AG08395 (cell line): ENCODE results near the gene LIMK2.
A peak's percentile ranks its signal among the peaks of the same experiment; 100 is the strongest.
"Not testable (repeated sequence)": the region's sequence is repeated elsewhere in the genome, so short reads cannot be mapped to it uniquely, and the experiment has no call there.

Experiments used
- DNase-seq: peaks from one replicate; pipeline ENCODE4 v3.0.0; 2012; ENCODE audit warnings: mixed read lengths, low spot score

Gene LIMK2

DNA sequence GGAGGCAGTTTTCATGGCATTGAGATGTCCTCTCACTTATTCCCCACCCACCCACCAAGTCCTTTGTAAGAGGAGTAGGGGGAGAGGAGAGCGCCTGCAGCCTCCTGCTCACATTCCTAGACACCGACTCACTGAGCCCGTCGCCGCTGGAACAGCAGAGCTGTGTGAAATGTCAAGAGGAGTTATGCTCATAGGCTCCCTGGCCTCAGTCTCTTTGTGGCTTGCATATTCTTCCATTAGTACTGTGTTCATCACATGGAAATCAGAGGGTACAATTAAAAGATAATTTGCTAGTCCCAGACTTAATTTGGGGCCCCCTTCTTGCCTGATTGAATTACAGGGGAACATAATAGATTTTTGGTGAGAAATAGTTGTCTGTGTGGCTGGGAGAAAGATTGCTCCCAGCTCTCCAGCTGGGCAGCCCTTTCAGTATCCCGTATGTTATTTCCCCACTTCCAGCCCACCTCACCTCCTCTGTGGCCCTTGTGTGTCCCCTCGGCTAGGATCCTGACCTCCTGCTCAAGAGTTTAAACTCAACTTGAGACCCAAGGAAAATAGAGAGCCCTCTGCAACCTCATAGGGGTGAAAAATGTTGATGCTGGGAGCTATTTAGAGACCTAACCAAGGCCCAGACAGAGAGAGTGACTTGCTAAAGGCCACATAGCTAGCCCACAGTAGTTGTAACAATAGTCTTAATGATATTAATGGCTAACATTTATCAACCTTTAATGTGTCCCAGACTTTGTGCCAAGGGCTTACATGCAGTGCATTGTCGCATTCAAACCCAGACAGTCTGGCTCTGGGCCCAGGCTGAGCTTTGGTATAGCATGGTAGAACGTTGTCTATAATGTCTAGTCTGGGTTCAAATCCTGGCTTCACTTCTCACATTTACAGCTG, 32.2 kb downstream of the LIMK2 start:
- peak; percentile 90 for DNase-seq

DNA sequence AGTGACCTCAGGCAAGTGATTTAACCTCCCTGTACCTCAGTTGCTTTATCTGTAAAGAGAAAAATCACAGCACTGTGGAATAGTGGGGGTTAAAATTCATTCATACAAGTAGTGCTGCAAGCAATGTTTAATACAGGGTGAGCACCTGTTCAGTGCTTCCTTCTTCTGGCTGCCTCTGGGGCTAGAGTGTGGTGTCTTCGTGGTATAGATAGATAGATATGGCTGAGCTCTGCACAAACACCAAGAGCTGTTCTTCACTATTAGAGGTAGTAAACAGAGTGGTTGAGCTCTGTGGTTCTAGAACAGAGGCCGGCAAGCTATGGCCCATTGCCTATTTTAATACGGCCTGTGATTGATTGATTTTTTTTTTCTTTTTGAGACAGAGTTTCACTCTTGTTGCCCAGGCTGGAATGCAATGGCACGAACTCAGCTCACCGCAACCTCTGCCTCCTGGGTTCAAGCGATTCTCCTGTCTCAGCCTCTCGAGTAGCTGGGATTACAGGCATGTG, 32.9 kb downstream of the LIMK2 start:
- DNase-seq = no peak

DNA sequence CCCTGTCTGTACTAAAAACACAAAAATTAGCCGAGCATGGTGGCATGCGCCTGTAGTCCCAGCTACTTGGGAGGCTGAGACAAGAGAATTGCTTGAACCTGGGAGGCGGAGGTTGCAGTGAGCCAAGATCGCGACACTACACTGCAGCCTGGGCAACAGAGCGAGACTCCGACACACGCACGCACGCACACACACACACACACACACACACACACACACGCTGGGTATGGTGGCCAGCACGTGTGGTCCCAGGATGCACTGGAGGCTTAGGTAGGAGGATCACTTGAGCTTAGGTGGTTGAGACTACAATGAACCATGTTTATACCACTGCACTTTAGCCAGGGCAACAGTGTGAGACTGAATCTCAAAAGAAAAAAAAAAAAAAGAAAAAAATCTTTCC, 33.9 kb downstream of the LIMK2 start:
- DNase-seq = not testable (repeated sequence)

DNA sequence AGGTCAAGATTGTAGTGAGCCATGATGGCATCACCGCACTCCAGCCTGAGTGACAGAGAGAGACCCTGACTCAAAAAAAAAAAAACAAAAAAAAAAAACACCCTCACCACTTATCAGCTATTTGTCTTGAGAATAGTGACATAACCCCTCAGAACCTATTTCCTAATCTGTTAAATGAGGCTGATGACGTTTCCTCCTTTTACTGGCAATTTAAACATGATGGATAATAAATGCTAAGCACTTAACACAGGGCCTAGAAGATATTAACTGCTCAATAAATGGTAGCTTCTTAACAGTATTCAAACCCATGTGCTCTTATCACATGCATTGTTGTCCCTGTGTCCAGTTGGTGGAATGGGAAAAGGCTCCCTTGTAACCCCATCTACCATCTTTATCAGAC, 34.6 kb downstream of the LIMK2 start:
- DNase-seq = no peak

DNA sequence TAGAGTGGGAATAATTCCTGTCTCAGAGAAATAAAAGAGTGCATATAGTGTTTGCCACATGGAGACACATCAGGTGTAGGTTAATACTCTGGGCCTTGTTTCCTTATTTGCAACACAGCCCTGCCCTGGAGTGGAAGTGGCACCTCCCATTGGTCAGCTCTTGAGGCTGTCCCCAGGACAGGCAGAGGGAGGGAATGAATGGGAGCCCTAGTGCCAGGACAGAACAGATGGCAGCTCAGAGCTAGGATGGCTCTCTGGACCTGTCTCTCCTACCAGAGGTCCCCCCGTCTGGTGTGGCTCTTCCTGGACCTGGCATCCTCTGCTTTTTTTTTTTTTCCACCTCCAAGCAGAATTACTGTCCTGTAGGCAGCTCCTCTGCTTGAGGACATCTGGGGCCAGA, 35.6 kb downstream of the LIMK2 start:
- DNase-seq = no peak

DNA sequence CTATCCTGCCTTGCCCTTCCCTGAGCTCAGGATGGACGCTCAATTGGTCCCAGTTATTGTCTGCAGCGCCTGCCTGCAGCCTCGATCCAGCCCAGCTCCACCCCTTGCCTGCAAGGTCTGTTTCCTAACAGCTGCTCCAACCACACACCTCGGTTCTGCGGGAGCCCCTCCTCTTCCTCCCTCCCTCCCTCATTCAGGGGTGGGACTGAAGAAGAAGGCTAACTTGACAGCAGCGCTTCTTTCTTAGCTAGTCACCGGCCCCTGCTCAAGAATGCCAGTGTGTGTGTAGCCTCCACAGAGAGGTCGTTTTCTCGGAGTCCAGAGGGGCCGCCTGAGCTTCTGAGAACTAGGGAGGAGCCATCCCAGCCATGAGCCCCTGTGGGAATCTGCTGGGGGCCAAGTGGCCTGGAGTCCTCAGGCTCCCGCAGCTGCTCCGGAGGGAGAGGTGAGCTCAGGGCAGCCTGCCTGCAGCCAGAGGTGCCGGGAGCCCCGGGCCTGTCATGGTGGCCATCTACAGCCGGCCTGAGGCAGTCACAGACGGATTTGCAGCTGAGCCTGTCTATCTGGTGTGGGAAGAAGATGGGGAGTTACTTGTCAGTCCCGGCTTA, 36.1 kb downstream of the LIMK2 start:
- DNase-seq = peak; percentile 94

DNA sequence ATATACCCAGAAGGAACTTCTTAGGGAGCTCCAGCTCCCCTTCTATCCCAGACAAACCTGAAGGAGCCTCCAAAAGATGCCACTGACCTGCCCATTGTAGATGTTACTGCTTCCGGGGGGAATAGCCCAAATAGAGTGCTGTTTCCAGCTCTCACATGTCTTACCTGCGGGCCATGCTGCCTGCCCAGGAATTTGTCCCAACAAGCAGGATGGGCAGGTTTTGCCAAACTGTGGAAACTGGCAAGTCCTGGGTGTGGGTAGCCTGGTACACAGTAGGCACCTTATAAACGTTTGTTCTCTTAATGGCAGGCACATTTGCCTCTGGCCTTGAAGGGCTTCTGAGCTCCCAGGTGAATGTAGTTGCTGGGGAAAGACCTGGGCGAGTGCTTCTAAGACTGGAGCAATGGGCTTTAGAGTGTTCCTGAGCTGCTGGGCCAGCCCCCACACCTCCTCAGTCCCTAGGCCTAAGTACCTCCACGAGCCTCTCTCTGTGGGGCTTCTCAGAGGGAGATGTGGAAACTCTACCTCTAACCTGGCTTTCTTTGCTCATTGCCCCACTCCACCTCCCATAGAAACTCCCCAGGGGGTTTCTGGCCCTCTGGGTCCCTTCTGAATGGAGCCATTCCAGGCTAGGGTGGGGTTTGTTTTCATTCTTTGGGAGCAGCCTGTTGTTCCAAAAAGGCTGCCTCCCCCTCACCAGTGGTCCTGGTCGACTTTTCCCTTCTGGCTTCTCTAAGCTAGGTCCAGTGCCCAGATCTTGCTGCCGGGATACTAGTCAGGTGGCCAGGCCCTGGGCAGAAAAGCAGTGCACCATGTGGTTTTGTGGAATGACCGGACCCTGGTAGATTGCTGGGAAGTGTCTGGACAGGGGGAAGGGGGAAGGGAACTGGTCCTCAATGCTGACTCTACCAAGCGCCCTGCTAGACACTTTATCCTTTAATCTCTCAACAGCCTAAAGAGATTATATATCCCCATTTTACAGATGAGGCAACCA, 37.2 kb downstream of the LIMK2 start:
- DNase-seq = no peak

DNA sequence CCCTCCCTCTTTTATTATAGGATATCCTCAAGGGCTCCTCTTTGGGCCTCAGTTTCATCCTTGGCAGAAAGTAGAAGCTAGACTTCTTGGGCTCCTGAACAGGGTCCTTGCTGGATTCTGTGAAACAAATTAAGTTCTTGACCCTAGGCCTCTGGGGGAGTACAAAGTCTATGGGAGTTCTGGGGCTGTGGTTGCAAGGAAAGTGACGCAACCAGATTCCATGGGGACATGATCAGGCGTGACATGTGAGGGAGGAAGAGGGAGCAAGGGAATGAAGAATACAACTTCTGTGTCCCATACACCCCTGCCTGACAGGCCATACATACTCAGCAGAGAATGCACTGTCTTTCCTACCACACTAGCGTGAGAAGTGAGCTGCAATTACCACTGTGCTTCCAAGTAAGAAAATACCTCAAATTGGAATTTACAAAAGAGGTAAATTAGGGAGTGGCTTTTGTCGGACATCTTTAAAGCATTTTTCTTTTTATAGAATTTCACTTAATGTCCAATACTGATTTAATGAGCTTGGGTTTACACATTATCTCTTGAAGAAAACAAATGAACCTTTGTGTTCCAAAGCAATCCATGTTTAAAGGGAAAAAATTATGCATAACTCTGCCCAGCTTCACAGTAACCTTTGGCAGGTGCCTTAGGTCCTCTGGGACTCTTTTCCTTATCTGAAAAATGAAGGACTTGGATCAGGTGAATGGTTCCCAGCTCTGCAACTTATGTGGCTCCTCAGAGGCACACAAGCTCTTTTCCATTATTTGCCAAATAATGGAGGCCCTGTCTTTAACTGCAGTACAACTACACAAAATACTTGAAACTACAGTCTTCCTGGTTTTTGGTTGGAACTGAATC, 38.9 kb downstream of the LIMK2 start:
- DNase-seq = no peak

DNA sequence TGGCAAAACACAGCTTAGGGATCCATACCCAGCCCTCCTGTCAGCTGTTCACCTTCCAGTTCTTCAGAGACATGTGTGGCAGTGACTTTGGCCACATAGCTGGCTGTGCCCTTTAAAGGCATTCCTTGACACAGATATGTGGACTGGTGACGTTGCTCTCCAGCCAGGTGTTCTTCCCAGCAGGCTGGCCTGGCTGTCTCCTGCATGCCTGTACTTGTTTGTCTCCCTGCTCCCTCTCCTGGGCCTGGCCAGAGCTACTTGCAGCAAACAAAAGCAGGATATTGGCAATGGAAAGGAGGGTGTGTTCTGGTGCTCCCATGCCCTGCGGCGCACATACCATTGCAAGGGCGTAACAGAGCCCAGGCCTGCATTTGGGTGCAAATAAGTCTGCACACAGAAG, 41.9 kb downstream of the LIMK2 start:
- DNase-seq = no peak

DNA sequence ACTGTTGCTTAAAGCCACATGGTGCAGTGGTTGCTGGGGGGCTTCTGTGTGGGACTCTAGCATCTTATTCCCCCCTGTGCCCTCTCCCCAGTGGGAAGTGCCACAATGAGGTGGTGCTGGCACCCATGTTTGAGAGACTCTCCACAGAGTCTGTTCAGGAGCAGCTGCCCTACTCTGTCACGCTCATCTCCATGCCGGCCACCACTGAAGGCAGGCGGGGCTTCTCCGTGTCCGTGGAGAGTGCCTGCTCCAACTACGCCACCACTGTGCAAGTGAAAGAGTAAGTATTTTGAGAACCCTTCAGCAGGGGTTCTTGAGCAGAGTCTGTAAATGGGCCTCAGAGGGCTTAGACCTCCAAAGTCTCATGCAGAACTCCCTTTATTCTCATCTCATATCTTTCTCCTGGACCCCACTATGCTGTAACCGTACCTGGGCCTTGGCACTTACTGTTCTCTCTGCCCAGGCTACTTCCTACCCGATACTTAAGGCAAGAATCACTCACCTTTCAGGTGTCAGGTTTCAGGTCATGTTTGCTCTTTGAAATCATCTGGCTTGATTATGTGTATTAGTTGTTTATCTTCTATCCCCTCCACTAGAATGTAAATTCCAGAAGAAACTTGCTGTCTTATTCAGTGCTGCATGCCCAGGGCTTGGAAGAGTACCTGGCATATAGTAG, 47.8 kb downstream of the LIMK2 start:
- DNase-seq = no peak

DNA sequence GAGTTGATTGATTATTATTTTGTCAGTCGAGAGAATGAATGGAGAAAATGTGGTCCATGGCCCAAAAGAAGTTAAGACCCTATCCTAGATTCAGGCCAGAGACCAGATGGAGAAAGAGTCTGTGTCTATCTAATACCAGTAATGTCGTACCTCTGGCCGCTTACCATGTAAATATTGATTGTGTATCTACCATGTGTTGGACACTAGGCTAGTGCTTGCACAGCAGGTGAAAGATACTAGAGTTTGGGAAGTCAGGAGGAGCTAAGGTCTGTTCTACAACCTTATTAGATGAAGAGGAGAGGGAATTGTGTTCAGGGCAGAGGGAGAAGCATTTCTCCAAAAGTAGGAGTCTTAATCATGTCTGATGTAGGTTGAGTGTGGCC, 48.4 kb downstream of the LIMK2 start:
- no peak for DNase-seq

DNA sequence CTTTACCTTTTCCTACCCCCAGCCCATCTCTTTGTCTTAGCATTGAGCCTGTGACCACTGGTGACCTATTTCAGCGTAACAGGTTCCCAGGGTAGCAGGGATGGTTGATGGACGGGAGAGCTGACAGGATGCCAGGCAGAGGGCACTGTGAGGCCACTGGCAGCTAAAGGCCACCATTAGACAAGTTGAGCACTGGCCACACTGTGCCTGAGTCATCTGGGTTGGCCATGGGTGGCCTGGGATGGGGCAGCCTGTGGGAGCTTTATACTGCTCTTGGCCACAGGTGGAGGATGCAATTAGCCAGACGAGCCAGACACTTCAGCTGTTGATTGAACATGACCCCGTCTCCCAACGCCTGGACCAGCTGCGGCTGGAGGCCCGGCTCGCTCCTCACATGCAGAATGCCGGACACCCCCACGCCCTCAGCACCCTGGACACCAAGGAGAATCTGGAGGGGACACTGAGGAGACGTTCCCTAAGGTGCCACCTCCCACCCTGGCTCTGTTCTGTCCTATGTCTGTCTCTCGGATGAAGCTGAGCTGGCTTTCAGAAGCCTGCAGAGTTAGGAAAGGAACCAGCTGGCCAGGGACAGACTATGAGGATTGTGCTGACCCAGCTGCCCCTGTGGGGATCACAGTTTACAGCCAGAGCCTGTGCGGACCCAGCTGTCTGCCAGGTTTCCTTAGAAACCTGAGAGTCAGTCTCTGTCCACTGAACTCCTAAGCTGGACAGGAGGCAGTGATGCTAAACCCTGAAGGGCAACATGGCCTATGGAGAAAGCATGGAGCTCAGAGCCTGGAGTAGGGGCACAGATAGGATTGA, 50.4 kb downstream of the LIMK2 start:
- no peak for DNase-seq

DNA sequence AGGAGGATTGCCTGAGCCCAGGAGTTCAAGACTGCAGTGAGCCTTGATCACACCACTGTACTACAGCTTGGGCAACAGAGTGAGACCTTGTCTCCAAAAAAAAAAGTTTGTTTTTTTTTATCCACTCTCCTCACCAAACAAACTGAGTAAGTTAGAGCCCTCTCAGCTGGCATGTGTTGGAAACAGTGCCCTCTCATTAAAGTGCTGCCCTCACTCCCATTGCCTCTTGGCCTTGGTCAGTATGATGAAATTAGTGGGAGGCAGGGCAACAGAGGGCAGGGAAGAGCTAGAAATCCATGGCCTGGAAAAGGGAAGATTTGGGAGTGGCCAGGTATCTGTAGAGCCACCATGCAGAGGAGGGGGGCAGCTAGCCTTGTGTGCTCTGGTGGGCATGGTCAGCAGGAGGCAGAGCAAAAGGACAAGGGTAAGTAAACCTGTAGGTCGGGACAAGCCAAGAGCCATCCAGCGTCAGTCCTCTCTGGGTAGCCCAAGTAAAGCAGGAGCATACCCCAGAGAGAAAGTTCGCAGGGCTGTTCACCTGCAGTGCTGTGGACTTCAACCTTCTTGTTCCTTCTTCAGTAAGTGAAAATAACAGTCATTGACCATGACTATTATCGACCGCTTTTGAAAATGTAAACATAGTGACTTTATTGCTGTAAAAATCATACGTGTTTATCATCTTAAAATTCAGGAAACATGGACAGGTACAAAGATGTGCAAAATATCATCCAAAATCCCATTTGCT, 52.0 kb downstream of the LIMK2 start:
- DNase-seq = no peak

DNA sequence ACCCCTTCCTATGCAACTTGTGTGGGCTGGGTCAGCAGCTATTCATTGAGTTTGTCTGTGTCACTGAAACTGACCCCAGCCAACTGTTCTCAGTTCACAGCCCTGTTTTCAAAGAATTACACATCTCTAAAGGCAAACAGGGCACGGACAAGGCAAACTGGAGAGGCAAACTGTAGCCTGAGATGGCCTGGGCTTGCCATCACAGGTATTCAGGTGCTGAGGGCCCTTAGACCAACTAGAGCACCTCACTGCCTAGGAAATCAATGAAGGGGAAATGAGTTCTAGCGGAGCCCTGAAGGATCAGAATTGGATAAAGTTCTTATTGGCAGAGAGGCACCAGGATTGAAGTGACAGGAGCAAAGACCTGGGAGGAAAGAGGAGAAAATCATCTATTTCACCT, 56.2 kb downstream of the LIMK2 start:
- DNase-seq = no peak

DNA sequence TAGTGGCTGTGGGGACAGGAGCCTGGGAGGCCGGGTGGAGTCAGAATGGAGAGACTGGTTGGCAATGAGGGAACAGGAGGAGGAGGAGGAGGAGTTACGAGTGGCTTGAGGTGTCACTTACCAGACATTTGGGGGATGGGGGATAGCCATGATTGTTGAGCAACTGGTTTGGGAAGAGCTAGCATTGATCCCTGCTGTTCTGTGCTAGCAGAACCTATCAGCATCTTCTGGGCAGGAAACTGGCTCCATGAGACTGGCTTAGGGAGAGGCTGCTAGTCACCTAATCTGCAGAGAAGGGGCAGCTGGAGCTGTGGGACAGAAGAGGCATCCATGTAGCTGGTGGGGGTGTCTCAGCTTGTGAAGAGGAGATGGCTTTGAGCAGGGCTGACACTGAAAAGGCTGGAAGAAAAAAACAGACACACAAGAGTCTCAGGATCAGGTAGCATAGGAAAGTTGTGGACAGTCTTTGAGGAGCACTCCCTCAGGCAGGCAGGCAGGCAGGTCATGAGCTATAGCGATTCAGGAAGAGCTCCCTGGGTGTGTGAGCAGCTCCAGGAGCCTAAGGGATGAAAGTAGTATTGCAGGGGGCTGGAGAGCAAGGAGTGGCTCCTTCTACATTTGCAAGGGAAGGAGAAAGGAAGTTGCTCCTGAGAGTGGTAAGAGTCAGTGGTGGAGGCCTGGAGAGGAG, 57.9 kb downstream of the LIMK2 start:
- DNase-seq = no peak

DNA sequence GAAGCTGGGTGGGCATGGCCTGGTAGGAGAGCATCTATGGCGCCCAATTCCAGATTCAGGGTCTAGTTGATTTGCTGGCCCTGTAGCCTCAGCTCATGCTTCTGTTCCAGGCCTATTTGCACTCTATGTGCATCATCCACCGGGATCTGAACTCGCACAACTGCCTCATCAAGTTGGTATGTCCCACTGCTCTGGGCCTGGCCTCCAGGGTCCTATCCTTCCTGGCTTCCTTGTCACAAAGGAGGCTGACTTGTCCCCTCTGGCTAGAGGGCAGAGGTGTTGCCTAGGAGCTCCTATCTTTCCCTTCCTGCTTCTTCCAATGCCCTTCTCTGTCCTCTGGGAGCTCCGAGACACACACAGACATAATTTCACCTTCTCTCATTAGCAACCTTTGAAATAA, 58.9 kb downstream of the LIMK2 start:
- no peak for DNase-seq

DNA sequence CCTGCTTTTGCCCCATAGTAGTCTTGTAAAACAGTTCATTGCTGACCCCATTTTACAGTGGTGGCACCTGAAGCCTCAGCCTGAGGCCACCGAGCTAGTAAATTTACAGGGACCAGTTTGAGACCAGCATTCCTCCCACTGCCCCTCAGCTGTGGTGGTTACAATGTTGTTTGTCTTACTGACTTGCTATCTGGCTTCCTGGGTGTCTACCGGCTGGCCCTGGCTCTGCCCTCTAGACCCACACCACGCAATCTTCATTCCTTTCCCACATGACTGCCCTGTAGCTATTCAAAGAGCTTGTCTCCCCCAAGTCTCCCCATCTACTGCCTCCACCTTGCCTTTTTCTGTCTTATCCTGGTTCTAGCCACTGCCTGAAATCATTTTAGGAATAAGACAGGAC, 59.4 kb downstream of the LIMK2 start:
- DNase-seq = no peak
